H7 (cell line): ENCODE data around the gene CCDC157. TPM values are rescaled to one million over a fixed set of nuclear protein-coding genes. Genes with fewer than 3 reads are reported as not detected.

Experiments
- DNase-seq: peaks from one replicate; pipeline ENCODE4 v3.0.0; 2012
- H3K27me3 ChIP-seq: 2 replicates; pipeline ENCODE4 v1.6.0; 2011; ENCODE audit warnings: mild to moderate bottlenecking, low read length; ENCODE audit not compliant: control insufficient read depth, insufficient read depth
- H3K36me3 ChIP-seq: replicated peaks from 2 replicates; pipeline ENCODE4 v1.5.1; 2011; ENCODE audit warnings: low read length; ENCODE audit not compliant: control insufficient read depth, insufficient read depth
- H3K4me3 ChIP-seq: 2 replicates; pipeline ENCODE4 v1.5.1; 2011; ENCODE audit warnings: low read depth, mild to moderate bottlenecking, control low read depth, low read length, moderate library complexity; ENCODE audit not compliant: insufficient read depth
- total RNA-seq: library from RNA; depleted of rRNA; stranded (reverse); fragments of >200 nt; shearing (Covaris generic); gene quantifications from 2 replicates; pipeline ENCODE4 v1.2.3, GENCODE V29; 2014

CCDC157 gene
- total RNA-seq, 1 experiment from 2014 or later = 4.7 TPM

- DNase-seq = peak; percentile 65
- Histone ChIP-seq H3K36me3 (peaks cover 4% of the 10 kb centered on the region), H3K27me3 (no peaks in the 10 kb centered on the region), H3K4me3 (peak overlapping the region; percentile 87)
These were observed 926 bp downstream of the CCDC157 start for GRCh38 chr22:30357650-30358215.

GRCh38 chr22:30358541-30358940, 1.7 kb downstream of the CCDC157 start:
- DNase-seq = no peak
- Histone ChIP-seq H3K4me3 (no peak overlapping the region), H3K27me3 (no peaks in the 10 kb centered on the region), H3K36me3 (no peaks in the 10 kb centered on the region; the same call in 1 of the 2 replicates)

GRCh38 chr22:30361916-30362650, 5.3 kb downstream of the CCDC157 start:
- DNase-seq = no peak
- Histone ChIP-seq H3K4me3 (no peak overlapping the region), H3K36me3 (no peaks in the 10 kb centered on the region), H3K27me3 (no peaks in the 10 kb centered on the region)

- DNase-seq = peak; percentile 84
- H3K4me3 ChIP-seq = no peak overlapping the region
- no peaks in the 10 kb centered on the region for H3K27me3 ChIP-seq
- H3K36me3 ChIP-seq = no peaks in the 10 kb centered on the region
These were observed 6.0 kb downstream of the CCDC157 start for GRCh38 chr22:30362651-30363281.

- no peaks in the 10 kb centered on the region for H3K36me3 ChIP-seq
- H3K4me3 ChIP-seq = no peak overlapping the region
- no peak for DNase-seq
- no peaks in the 10 kb centered on the region for H3K27me3 ChIP-seq
These were observed 9.1 kb downstream of the CCDC157 start for GRCh38 chr22:30365891-30366290.

GRCh38 chr22:30368420-30368819, 11.6 kb downstream of the CCDC157 start:
- no peak overlapping the region for H3K4me3 ChIP-seq
- H3K27me3 ChIP-seq = no peaks in the 10 kb centered on the region
- no peaks in the 10 kb centered on the region for H3K36me3 ChIP-seq
- no peak for DNase-seq

- peak; percentile 50 for DNase-seq
- no peaks in the 10 kb centered on the region for H3K36me3 ChIP-seq
- no peak overlapping the region for H3K4me3 ChIP-seq
- no peaks in the 10 kb centered on the region for H3K27me3 ChIP-seq
These were observed 13.9 kb downstream of the CCDC157 start for GRCh38 chr22:30370641-30371230.

GRCh38 chr22:30371321-30371720, 14.5 kb downstream of the CCDC157 start:
- Histone ChIP-seq H3K4me3 (no peak overlapping the region), H3K27me3 (no peaks in the 10 kb centered on the region), H3K36me3 (0 out of 2 replicates have a peak, but pooled peaks cover 1% of the 10 kb centered on the region)
- peak; percentile 49 for DNase-seq

- Histone ChIP-seq H3K36me3 (0 out of 2 replicates have a peak, but pooled peaks cover 1% of the 10 kb centered on the region), H3K4me3 (no peak overlapping the region), H3K27me3 (no peaks in the 10 kb centered on the region)
- DNase-seq = no peak
These were observed 15.2 kb downstream of the CCDC157 start for GRCh38 chr22:30371981-30372380.

GRCh38 chr22:30372915-30373314, 16.1 kb downstream of the CCDC157 start:
- no peak for DNase-seq
- H3K4me3 ChIP-seq = no peak overlapping the region
- peaks cover 8% of the 10 kb centered on the region for H3K36me3 ChIP-seq
- no peaks in the 10 kb centered on the region for H3K27me3 ChIP-seq

GRCh38 chr22:30373331-30374325, 16.8 kb downstream of the CCDC157 start:
- Histone ChIP-seq H3K27me3 (no peaks in the 10 kb centered on the region), H3K4me3 (no peak overlapping the region), H3K36me3 (peaks cover 8% of the 10 kb centered on the region)
- DNase-seq = peak; percentile 67

GRCh38 chr22:30375312-30375849, 18.6 kb downstream of the CCDC157 start:
- Histone ChIP-seq H3K27me3 (no peaks in the 10 kb centered on the region), H3K4me3 (no peak overlapping the region), H3K36me3 (peaks cover 10% of the 10 kb centered on the region)
- no peak for DNase-seq

GRCh38 chr22:30380011-30380410, 23.2 kb downstream of the CCDC157 start:
- DNase-seq = no peak
- H3K27me3 ChIP-seq = no peaks in the 10 kb centered on the region
- H3K4me3 ChIP-seq = no peak overlapping the region
- peaks cover 16% of the 10 kb centered on the region for H3K36me3 ChIP-seq

- no peak overlapping the region for H3K4me3 ChIP-seq
- no peaks in the 10 kb centered on the region for H3K27me3 ChIP-seq
- no peak for DNase-seq
- peaks cover 15% of the 10 kb centered on the region for H3K36me3 ChIP-seq
These were observed 24.5 kb downstream of the CCDC157 start for GRCh38 chr22:30381264-30381663.
